ENCODE results near the gene FKBP5. TPM values are rescaled to one million over a fixed set of nuclear protein-coding genes. Genes with fewer than 3 reads are reported as not detected.

The FKBP5 gene
- total RNA-seq, 1 donor from 2014 or later: 5.9 TPM

DNA sequence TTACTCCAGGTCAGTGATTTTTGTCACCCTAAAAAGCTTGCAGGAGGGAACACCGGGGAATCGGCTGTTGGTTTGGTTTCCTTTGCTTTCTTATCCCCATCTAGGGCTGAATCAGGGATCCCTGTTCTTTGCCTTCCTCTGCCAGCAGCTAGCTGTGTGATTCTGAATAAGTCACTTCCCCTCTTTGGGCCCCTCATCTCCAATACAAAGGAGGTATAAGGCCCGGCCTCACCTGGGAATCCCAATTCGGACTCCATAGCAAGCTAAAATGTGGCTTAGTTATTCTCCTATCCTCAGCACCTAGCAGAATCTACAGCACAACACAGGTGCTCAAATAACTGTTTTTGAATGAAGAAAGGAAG is 29.6 kb upstream of the FKBP5 start:
- TF ChIP-seq, protein P1, sequence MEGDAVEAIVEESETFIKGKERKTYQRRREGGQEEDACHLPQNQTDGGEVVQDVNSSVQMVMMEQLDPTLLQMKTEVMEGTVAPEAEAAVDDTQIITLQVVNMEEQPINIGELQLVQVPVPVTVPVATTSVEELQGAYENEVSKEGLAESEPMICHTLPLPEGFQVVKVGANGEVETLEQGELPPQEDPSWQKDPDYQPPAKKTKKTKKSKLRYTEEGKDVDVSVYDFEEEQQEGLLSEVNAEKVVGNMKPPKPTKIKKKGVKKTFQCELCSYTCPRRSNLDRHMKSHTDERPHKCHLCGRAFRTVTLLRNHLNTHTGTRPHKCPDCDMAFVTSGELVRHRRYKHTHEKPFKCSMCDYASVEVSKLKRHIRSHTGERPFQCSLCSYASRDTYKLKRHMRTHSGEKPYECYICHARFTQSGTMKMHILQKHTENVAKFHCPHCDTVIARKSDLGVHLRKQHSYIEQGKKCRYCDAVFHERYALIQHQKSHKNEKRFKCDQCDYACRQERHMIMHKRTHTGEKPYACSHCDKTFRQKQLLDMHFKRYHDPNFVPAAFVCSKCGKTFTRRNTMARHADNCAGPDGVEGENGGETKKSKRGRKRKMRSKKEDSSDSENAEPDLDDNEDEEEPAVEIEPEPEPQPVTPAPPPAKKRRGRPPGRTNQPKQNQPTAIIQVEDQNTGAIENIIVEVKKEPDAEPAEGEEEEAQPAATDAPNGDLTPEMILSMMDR (IDR thresholded peaks at IDR 0.05; ENCODE audit: unreplicated experiment): no peak
- no peak for DNase-seq (ENCODE audit: low spot score, unreplicated experiment)
- H3K4me1 Mint-ChIP-seq (ENCODE audit: low read depth): peaks cover 10% of the 10 kb centered on the region
- H3K9me3 Mint-ChIP-seq (ENCODE audit: low read depth): no peaks in the 10 kb centered on the region
- H3K27ac Mint-ChIP-seq: no peak overlapping the region
- peaks cover 28% of the 10 kb centered on the region for H3K27me3 Mint-ChIP-seq
- no peak overlapping the region for H3K4me3 Mint-ChIP-seq (ENCODE audit: low read depth)
- no peaks in the 10 kb centered on the region for H3K36me3 Mint-ChIP-seq (ENCODE audit: insufficient read depth)

DNA sequence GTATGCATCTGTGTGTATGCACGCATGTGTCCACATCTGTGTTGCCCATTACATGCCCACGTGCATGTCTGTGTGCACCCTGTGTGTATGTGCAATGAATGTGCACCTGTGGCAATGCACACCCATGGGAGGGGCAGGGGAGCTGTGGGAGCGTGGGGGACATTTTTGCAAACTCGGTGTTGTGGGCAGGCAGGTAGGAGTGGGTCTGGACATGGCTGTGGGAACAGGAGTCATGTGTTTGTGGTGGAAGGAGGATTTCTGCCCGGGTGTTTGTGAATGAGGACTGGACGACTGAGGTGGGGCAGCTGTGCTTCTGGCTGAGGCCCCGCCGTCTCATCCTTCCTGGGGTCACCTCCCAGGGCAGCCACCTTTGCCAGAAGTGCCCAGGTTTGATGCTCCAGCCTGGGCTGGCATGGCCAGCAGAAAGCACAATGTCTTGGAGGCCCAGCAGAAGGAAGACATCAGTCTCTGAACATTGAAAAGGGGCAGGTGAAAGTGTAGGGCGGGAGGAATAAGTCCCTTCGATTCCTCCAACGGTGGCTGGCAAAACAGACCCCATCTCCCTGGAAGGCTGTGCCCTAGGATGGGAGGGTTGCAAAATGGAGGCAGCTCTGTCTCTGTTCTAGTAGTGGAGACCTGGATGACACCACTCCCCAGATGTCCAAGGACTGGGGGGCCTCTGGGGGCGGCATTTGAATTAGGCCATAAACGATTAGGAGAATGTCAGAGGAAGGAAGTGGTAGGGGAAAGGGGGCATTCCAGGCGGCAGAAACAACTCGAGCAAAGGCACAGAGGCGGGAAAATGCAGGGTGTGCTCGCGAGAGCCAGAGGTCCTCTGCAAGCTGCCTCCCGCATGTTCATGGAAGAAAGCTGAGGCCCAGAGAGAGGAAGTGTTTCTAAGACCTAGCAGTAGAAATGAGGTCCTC is 29.0 kb upstream of the FKBP5 start:
- H3K27ac Mint-ChIP-seq: no peak overlapping the region
- H3K9me3 Mint-ChIP-seq (ENCODE audit: low read depth): no peaks in the 10 kb centered on the region
- TF ChIP-seq, protein P1 (IDR thresholded peaks at IDR 0.05; ENCODE audit: unreplicated experiment): no peak
- peaks cover 9% of the 10 kb centered on the region for H3K4me1 Mint-ChIP-seq (ENCODE audit: low read depth)
- H3K4me3 Mint-ChIP-seq (ENCODE audit: low read depth): no peak overlapping the region
- H3K27me3 Mint-ChIP-seq: peaks cover 28% of the 10 kb centered on the region
- H3K36me3 Mint-ChIP-seq (ENCODE audit: insufficient read depth): no peaks in the 10 kb centered on the region
- DNase-seq (ENCODE audit: low spot score, unreplicated experiment): no peak

GRCh38 chr6:35716798-35717197 is 28.1 kb upstream of the FKBP5 start:
- Mint-ChIP-seq H3K4me3 (ENCODE audit: low read depth) (no peak overlapping the region), H3K27ac (peak overlapping the region; percentile 41), H3K9me3 (ENCODE audit: low read depth) (no peaks in the 10 kb centered on the region), H3K4me1 (ENCODE audit: low read depth) (peaks cover 9% of the 10 kb centered on the region), H3K27me3 (peaks cover 28% of the 10 kb centered on the region), H3K36me3 (ENCODE audit: insufficient read depth) (no peaks in the 10 kb centered on the region)
- TF ChIP-seq, protein P1 (IDR thresholded peaks at IDR 0.05; ENCODE audit: unreplicated experiment): no peak
- DNase-seq (ENCODE audit: low spot score, unreplicated experiment): no peak

GRCh38 chr6:35713006-35713767 is 24.5 kb upstream of the FKBP5 start:
- no peak overlapping the region for H3K27ac Mint-ChIP-seq
- TF ChIP-seq, protein P1 (IDR thresholded peaks at IDR 0.05; ENCODE audit: unreplicated experiment): no peak
- no peaks in the 10 kb centered on the region for H3K36me3 Mint-ChIP-seq (ENCODE audit: insufficient read depth)
- no peaks in the 10 kb centered on the region for H3K4me1 Mint-ChIP-seq (ENCODE audit: low read depth)
- no peak for DNase-seq (ENCODE audit: low spot score, unreplicated experiment)
- H3K9me3 Mint-ChIP-seq (ENCODE audit: low read depth): peaks cover 3% of the 10 kb centered on the region
- no peak overlapping the region for H3K4me3 Mint-ChIP-seq (ENCODE audit: low read depth)
- H3K27me3 Mint-ChIP-seq: peaks cover 23% of the 10 kb centered on the region

- no peak for DNase-seq (ENCODE audit: low spot score, unreplicated experiment)
- Mint-ChIP-seq H3K4me1 (ENCODE audit: low read depth) (no peaks in the 10 kb centered on the region), H3K9me3 (ENCODE audit: low read depth) (peaks cover 3% of the 10 kb centered on the region), H3K4me3 (ENCODE audit: low read depth) (no peak overlapping the region), H3K27me3 (peaks cover 12% of the 10 kb centered on the region), H3K27ac (no peak overlapping the region), H3K36me3 (ENCODE audit: insufficient read depth) (no peaks in the 10 kb centered on the region)
- TF ChIP-seq, protein P1 (IDR thresholded peaks at IDR 0.05; ENCODE audit: unreplicated experiment): no peak
Observed at GRCh38 chr6:35711731-35712130, 23.0 kb upstream of the FKBP5 start.
